Common myeloid progenitor, CD34-positive (primary cell): ENCODE measurements around the gene PCARE.
"Not testable (repeated sequence)": the region's sequence is repeated elsewhere in the genome, so short reads cannot be mapped to it uniquely, and the experiment has no call there.

ENCODE experiments used
- CTCF ChIA-PET: fragments of 350-600 bp; sonication (Branson Sonifier 250); formaldehyde crosslinking; loops from one replicate; lab custom pipeline; 2021; ENCODE audit warnings: antibody characterized with exemption; lab: Charles Lee
- POLR2A ChIA-PET: fragments of 350-600 bp; sonication (Branson Sonifier 250); formaldehyde crosslinking; loops from one replicate; lab custom pipeline; 2021; ENCODE audit warnings: antibody characterized with exemption; lab: Charles Lee
- DNase-seq, 3 donors: peaks; one replicate each; pipeline versions ENCODE4 v3.0.0 to v3.0.0-alpha.2; 2013
- H3K27ac ChIP-seq, 2 experiments: 1 replicate in 1 of 2; 2 replicates in 1 of 2; pipeline ENCODE4 v1.7.0; 2013; ENCODE audit warnings: inconsistent platforms in 2 of 2, low read length in 2 of 2, mild to moderate bottlenecking in 2 of 2, low read depth in 1 of 2, moderate library complexity in 1 of 2; ENCODE audit not compliant: severe bottlenecking in 2 of 2, insufficient read depth in 1 of 2, poor library complexity in 1 of 2
- H3K27me3 ChIP-seq, 5 experiments: replicated peaks in 2 of 5; 1 replicate in 3 of 5; 2 replicates in 2 of 5; pipeline versions ENCODE4 v1.6.1 to v1.7.0; 2013; ENCODE audit warnings: low read length in 4 of 5, mild to moderate bottlenecking in 2 of 5, moderate library complexity in 2 of 5, inconsistent platforms in 1 of 5; ENCODE audit not compliant: insufficient read depth in 5 of 5, control insufficient read depth in 4 of 5
- H3K36me3 ChIP-seq, 4 experiments: 1 replicate in 2 of 4; 2 replicates in 2 of 4; pipeline versions ENCODE4 v1.6.1 to v1.7.0; 2013; ENCODE audit warnings: low read length in 3 of 4, control low read depth in 1 of 4, mild to moderate bottlenecking in 1 of 4; ENCODE audit not compliant: control insufficient read depth in 4 of 4, insufficient read depth in 4 of 4
- H3K4me1 ChIP-seq, 4 experiments: 1 replicate in 3 of 4; 2 replicates in 1 of 4; pipeline versions ENCODE4 v1.6.1 to v1.7.1; 2013; ENCODE audit warnings: low read length in 3 of 4, mild to moderate bottlenecking in 3 of 4, control low read depth in 1 of 4, inconsistent platforms in 1 of 4, moderate library complexity in 1 of 4; ENCODE audit not compliant: control insufficient read depth in 4 of 4, insufficient read depth in 4 of 4; ENCODE audit errors: control extremely low read depth in 1 of 4
- H3K4me3 ChIP-seq, 7 experiments: 1 replicate in 4 of 7; 2 replicates in 3 of 7; pipeline versions ENCODE4 v1.5.1 to v1.7.0; 2013; ENCODE audit warnings: mild to moderate bottlenecking in 7 of 7, low read length in 6 of 7, moderate library complexity in 6 of 7, inconsistent platforms in 2 of 7, low read depth in 2 of 7, control low read depth in 1 of 7; ENCODE audit not compliant: insufficient read depth in 4 of 7, control insufficient read depth in 1 of 7; ENCODE audit errors: extremely low read depth in 1 of 7
- H3K9me3 ChIP-seq, 5 experiments: 1 replicate in 4 of 5; 2 replicates in 1 of 5; pipeline versions ENCODE4 v1.6.1 to v1.7.1; 2013; ENCODE audit warnings: low read length in 4 of 5, mild to moderate bottlenecking in 2 of 5, inconsistent platforms in 1 of 5, low read depth in 1 of 5, moderate library complexity in 1 of 5; ENCODE audit not compliant: control insufficient read depth in 4 of 5, insufficient read depth in 2 of 5; ENCODE audit errors: control extremely low read depth in 1 of 5
- WGBS: methylation state at CpG from one replicate; pipeline ENCODE4 v1.1.5; 2013; ENCODE audit not compliant: insufficient coverage; 5-methylcytosine and 5-hydroxymethylcytosine counted together

The PCARE gene

DNA sequence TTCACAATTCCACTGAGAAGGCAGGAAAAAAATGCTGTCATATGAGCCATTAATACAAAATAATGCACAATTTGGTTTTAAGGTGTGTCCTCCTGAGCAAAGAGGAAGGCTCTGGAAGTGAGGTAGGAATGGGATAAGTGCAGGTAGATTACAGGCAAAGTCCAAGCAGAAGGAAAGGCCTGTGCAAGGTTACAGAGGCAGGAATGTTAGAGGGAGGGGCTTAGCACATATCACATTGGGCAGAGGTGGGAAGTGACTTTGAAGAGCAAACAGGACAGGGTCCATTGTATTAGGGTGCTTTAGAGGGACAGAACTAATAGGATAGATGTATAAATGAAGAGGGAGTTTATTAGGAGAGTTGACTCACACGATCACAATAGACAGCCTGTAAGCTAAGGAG, 26.2 kb upstream of the PCARE start:
- 100% methylated on average over 1 of the region's 1 CpG for WGBS
- H3K27me3 ChIP-seq, result no peaks in the 10 kb centered on the region
- ChIA-PET POLR2A (no interaction called here), CTCF (no interaction called here)
- H3K36me3 ChIP-seq, result no peaks in the 10 kb centered on the region
- no peaks in the 10 kb centered on the region for H3K9me3 ChIP-seq
- no peak overlapping the region for H3K4me3 ChIP-seq
- no peak for DNase-seq
- no peaks in the 10 kb centered on the region for H3K4me1 ChIP-seq
- no peak overlapping the region for H3K27ac ChIP-seq

DNA sequence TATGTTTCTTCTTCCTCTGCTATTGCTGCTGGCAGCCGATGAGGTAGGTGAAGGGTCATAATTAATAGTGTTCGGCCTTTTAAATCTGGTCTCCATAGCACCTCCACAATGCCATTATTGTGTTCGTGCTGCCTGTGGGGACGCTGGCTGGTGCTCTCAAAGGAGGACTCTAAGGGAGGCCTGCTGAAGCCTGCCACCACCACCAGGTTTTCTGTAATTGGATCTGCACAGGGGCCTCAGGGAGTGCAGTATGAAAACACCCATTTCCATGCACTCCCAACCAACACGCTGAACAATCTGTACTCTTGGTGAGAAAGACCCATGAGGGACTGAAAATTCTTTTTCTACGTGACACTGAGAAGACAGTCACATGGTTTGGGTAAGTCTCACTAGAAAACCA, 23.2 kb upstream of the PCARE start:
- Histone ChIP-seq H3K27me3 (no peaks in the 10 kb centered on the region), H3K9me3 (no peaks in the 10 kb centered on the region), H3K4me3 (no peak overlapping the region), H3K4me1 (no peaks in the 10 kb centered on the region), H3K27ac (no peak overlapping the region), H3K36me3 (no peaks in the 10 kb centered on the region)
- no peak for DNase-seq
- ChIA-PET CTCF (no interaction called here), POLR2A (no interaction called here)
- WGBS, result 100% methylated on average over 6 of the region's 6 CpGs

- DNase-seq, result no peak
- Histone ChIP-seq H3K9me3 (no peaks in the 10 kb centered on the region), H3K27ac (no peak overlapping the region), H3K27me3 (no peaks in the 10 kb centered on the region), H3K4me3 (no peak overlapping the region), H3K36me3 (no peaks in the 10 kb centered on the region), H3K4me1 (no peaks in the 10 kb centered on the region)
- WGBS, result 93% methylated on average over 7 of the region's 8 CpGs
- CTCF ChIA-PET, result interaction anchor here (1.1 to 1.7 kb wide), 2 partner anchors 9 to 13 kb away, joined by 5 to 6 read pairs; no protein-coding TSS in a partner anchor
- POLR2A ChIA-PET, result no interaction called here
These were observed 22.6 kb upstream of the PCARE start for GRCh38 chr2:29096969-29097368.

GRCh38 chr2:29090311-29090710, 16.0 kb upstream of the PCARE start:
- H3K27ac ChIP-seq, H3K4me3 ChIP-seq, DNase-seq, H3K4me1 ChIP-seq, H3K36me3 ChIP-seq, H3K27me3 ChIP-seq, CTCF ChIA-PET, H3K9me3 ChIP-seq, POLR2A ChIA-PET: not testable (repeated sequence)
- WGBS, result 94% methylated on average over 5 of the region's 7 CpGs

GRCh38 chr2:29084554-29084953, 10.2 kb upstream of the PCARE start:
- no peak for DNase-seq
- H3K4me1 ChIP-seq, result no peaks in the 10 kb centered on the region
- WGBS, result no CpG with 5 or more reads among the region's 1 CpG
- CTCF ChIA-PET, result interaction anchor here (1.6 kb wide), 1 partner anchor 11 kb away, joined by 6 read pairs; no protein-coding TSS in a partner anchor
- no peaks in the 10 kb centered on the region for H3K27me3 ChIP-seq
- H3K27ac ChIP-seq, result no peak overlapping the region
- H3K9me3 ChIP-seq, result peaks cover 0 to 16% (median 12%) of the 10 kb centered on the region in 5 experiments
- H3K36me3 ChIP-seq, result no peaks in the 10 kb centered on the region
- POLR2A ChIA-PET, result no interaction called here
- H3K4me3 ChIP-seq, result no peak overlapping the region

- no peak overlapping the region for H3K4me3 ChIP-seq
- no peak for DNase-seq
- POLR2A ChIA-PET, result no interaction called here
- 91% methylated on average over 4 of the region's 5 CpGs for WGBS
- H3K27ac ChIP-seq, result no peak overlapping the region
- CTCF ChIA-PET, result interaction anchor here (1.6 kb wide), 1 partner anchor 13 kb away, joined by 6 read pairs; no protein-coding TSS in a partner anchor
- H3K36me3 ChIP-seq, result no peaks in the 10 kb centered on the region
- no peaks in the 10 kb centered on the region for H3K4me1 ChIP-seq
- no peaks in the 10 kb centered on the region for H3K27me3 ChIP-seq
- peaks cover 0 to 25% (median 16%) of the 10 kb centered on the region in 5 experiments for H3K9me3 ChIP-seq
These were observed 8.6 kb upstream of the PCARE start for GRCh38 chr2:29082804-29083495.

GRCh38 chr2:29080886-29081743, 6.8 kb upstream of the PCARE start:
- H3K36me3 ChIP-seq, result no peaks in the 10 kb centered on the region
- no peak overlapping the region for H3K4me3 ChIP-seq
- no peak for DNase-seq
- H3K27ac ChIP-seq, result no peak overlapping the region
- WGBS, result 84% methylated on average over 6 of the region's 12 CpGs
- no peaks in the 10 kb centered on the region for H3K27me3 ChIP-seq
- peaks cover 0 to 28% (median 16%) of the 10 kb centered on the region in 5 experiments for H3K9me3 ChIP-seq
- H3K4me1 ChIP-seq, result no peaks in the 10 kb centered on the region
- ChIA-PET POLR2A (interaction anchor here (0.5 to 0.6 kb wide), 2 partner anchors 1100 to 1420 kb away, joined by 3 read pairs; no protein-coding TSS in a partner anchor), CTCF (no interaction called here)
